Spleen (tissue), 7 donors: ENCODE data around the gene BLNK.
"Not testable (repeated sequence)": the region's sequence is repeated elsewhere in the genome, so short reads cannot be mapped to it uniquely, and the experiment has no call there.

Experiments used
- POLR2A ChIP-seq, 3 donors: fragments of 450-650 bp; IDR thresholded peaks; one replicate each; pipeline ENCODE4 v1.5.1; 2017; ENCODE audit warnings: antibody characterized with exemption in 3 of 3, mild to moderate bottlenecking in 1 of 3
- POLR2AphosphoS5 ChIP-seq, 3 donors: sonication (generic); formaldehyde crosslinking; IDR thresholded peaks; one replicate each; pipeline ENCODE4 v1.5.1; 2017; ENCODE audit warnings: antibody characterized with exemption in 3 of 3
- TF ChIP-seq, protein P1 (sequence below), 11 experiments: fragments of 200-600 bp in 7 of 11; fragments of 450-650 bp in 4 of 11; sonication (generic) in 4 of 11; IDR thresholded peaks in 8 of 11; conservative IDR thresholded peaks in 3 of 11; 1 replicate in 7 of 11; 2 replicates in 4 of 11; pipeline versions ENCODE4 v1.4.0 to v1.8.0; 2016 to 2021; ENCODE audit warnings: antibody characterized with exemption in 11 of 11, inconsistent platforms in 4 of 11, mild to moderate bottlenecking in 1 of 11
- donor health status: DM: no; HTN: no; CAD: no; lungs with moderate emphysema.
- donor health status: DM: no; HTN: no; CAD: no.
- donor health status: DM: no; HTN: no; CAD: no.

DNA sequence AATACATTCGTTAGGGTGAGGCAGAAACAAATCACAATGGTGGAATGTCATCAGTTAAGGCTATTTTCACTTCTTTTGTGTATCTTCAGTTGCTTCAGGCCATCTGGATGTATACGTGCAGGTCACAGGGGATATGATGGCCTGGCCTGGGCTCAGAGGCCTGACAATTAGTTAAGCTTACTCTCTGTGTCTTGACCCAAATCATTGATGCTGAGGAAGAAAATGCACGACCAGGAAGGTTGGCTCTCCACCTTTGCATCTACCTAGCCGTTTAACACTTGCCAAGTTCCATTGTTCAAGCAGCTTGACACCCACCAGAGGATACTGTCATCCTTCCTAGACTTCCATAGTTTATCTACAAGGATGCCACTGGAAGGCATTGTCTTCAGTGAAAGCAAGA, 37.5 kb upstream of the BLNK start:
- TF ChIP-seq, protein P1, sequence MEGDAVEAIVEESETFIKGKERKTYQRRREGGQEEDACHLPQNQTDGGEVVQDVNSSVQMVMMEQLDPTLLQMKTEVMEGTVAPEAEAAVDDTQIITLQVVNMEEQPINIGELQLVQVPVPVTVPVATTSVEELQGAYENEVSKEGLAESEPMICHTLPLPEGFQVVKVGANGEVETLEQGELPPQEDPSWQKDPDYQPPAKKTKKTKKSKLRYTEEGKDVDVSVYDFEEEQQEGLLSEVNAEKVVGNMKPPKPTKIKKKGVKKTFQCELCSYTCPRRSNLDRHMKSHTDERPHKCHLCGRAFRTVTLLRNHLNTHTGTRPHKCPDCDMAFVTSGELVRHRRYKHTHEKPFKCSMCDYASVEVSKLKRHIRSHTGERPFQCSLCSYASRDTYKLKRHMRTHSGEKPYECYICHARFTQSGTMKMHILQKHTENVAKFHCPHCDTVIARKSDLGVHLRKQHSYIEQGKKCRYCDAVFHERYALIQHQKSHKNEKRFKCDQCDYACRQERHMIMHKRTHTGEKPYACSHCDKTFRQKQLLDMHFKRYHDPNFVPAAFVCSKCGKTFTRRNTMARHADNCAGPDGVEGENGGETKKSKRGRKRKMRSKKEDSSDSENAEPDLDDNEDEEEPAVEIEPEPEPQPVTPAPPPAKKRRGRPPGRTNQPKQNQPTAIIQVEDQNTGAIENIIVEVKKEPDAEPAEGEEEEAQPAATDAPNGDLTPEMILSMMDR (IDR thresholded peaks at IDR 0.05 in 8 of 11, conservative IDR thresholded peaks at IDR 0.05 in 3 of 11): not testable (repeated sequence)
- TF ChIP-seq POLR2A, POLR2AphosphoS5 (IDR thresholded peaks at IDR 0.05): not testable (repeated sequence)
